ENCODE data around the gene SCGB1C2. TPM values are rescaled to one million over a fixed set of nuclear protein-coding genes. Genes with fewer than 3 reads are reported as not detected.
A peak's percentile ranks its signal among the peaks of the same experiment; 100 is the strongest.

The SCGB1C2 gene
- total RNA-seq, 1 donor from 2014 or later = not detected

- intact Hi-C loops (cut with DNase I) = no loop called here
Measured at GRCh38 chr17:146983-147761, 9.8 kb downstream of the SCGB1C2 start.

GRCh38 chr17:147796-148740 lies 10.7 kb downstream of the SCGB1C2 start:
- DNase-seq (ENCODE audit: missing footprints) = peak; percentile 46
- ATAC-seq = no peak
- intact Hi-C loops (cut with DNase I) = no loop called here

More at GRCh38 chr17:146983-147761, 9.8 kb downstream of the SCGB1C2 start:
- ATAC-seq = no peak
- DNase-seq (ENCODE audit: missing footprints) = peak; percentile 60

- DNase-seq (ENCODE audit: missing footprints) = peak; percentile 34
- intact Hi-C loops (cut with DNase I) = no loop called here
- ATAC-seq = no peak
Measured at GRCh38 chr17:148757-149156, 11.4 kb downstream of the SCGB1C2 start.

DNA sequence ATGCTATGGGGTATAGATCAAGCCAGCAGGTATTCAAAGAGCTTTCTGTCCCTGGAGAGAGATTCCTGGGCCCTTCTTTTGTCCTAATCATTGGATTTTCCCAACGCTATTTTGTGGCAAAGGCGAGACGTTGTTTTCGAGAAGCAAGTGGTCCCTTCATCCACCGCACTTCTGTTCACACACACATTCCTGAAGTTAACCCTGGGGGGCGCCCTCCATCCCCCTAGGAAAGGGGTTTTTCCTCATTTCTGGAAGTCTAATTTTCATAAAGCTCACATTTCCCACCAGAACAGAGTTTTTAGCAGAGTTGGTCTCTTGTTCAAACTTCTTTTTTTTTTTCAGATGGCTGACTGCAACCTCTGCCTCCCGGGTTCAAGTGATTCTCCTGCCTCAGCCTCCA lies 11.9 kb downstream of the SCGB1C2 start:
- DNase-seq (ENCODE audit: missing footprints) = no peak
- ATAC-seq = no peak
- intact Hi-C loops (cut with DNase I) = no loop called here

GRCh38 chr17:149897-150584 lies 12.7 kb downstream of the SCGB1C2 start:
- ATAC-seq (no peak), DNase-seq (ENCODE audit: missing footprints) (no peak)
- intact Hi-C loops (cut with DNase I) = no loop called here

- ATAC-seq = no peak
- intact Hi-C loops (cut with DNase I) = no loop called here
- no peak for DNase-seq (ENCODE audit: missing footprints)
Measured at GRCh38 chr17:151004-151403, 13.6 kb downstream of the SCGB1C2 start.

DNA sequence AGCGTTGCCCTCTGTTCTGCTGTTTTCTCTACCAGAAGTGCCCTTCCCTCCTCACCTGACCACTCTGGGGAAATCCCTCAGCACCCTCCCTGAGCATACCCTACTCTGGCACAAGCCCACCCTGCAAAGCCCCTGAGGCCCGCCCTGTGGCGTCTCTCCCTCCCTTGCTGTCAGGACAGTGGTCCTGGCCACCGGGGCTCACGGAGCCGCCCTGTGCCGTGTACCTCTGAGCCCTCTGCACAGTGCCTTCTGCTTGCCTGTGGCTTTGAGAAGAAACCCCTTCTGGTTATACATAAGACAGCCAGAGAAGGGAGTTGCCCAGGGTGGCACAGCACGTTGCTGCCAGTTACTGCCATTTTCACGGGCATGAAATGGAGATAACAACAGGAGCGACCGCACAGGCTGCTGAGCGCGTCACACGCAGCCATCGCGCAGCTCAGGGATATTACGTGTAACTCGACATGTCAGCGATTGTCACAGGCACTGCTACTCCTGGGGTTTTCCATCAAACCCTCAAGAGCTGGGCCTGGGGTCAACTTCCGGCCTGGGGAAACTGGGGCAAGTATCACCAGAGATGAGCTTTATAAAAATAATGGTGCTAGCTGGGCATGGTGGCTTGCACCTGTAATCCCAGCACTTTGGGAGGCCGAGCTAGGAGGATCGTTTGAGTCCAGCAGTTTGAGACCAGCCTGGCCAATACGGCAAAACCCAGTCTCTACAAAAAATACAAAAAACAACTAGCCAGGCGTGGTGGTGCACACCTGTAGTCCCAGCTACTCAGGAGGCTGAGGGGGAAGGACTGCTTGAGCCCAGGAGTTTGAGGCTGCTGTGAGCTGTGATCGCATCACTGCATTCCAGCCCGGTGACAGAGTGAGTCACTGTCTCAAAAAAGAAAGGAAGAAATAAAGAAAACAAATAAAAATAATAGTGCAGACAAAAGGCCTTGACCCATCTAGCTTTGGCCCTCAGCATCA lies 14.8 kb downstream of the SCGB1C2 start:
- DNase-seq (ENCODE audit: missing footprints) = no peak
- intact Hi-C loops (cut with DNase I) = no loop called here
- no peak for ATAC-seq

- DNase-seq (ENCODE audit: missing footprints) (no peak), ATAC-seq (no peak)
- intact Hi-C loops (cut with DNase I) = no loop called here
Measured at GRCh38 chr17:152860-153420, 15.6 kb downstream of the SCGB1C2 start.

- intact Hi-C loops (cut with DNase I) = no loop called here
- DNase-seq (ENCODE audit: missing footprints) (no peak), ATAC-seq (no peak)
Measured at GRCh38 chr17:153851-154250, 16.5 kb downstream of the SCGB1C2 start.

GRCh38 chr17:155576-155975 lies 18.2 kb downstream of the SCGB1C2 start:
- ATAC-seq = peak; percentile 8

GRCh38 chr17:156094-156621 lies 18.8 kb downstream of the SCGB1C2 start:
- ATAC-seq = no peak
- DNase-seq (ENCODE audit: missing footprints) = peak; percentile 60
- intact Hi-C loops (cut with DNase I) = no loop called here

More at GRCh38 chr17:155576-155975, 18.2 kb downstream of the SCGB1C2 start:
- intact Hi-C loops (cut with DNase I) = no loop called here
- DNase-seq (ENCODE audit: missing footprints) = no peak

GRCh38 chr17:156946-157345 lies 19.6 kb downstream of the SCGB1C2 start:
- ATAC-seq (no peak), DNase-seq (ENCODE audit: missing footprints) (peak; percentile 60)
- intact Hi-C loops (cut with DNase I) = no loop called here

GRCh38 chr17:157901-158300 lies 20.5 kb downstream of the SCGB1C2 start:
- DNase-seq (ENCODE audit: missing footprints) (peak; percentile 8), ATAC-seq (no peak)
- intact Hi-C loops (cut with DNase I) = no loop called here

GRCh38 chr17:158379-158778 lies 21.0 kb downstream of the SCGB1C2 start:
- ATAC-seq (no peak), DNase-seq (ENCODE audit: missing footprints) (peak; percentile 27)
- intact Hi-C loops (cut with DNase I) = no loop called here

DNA sequence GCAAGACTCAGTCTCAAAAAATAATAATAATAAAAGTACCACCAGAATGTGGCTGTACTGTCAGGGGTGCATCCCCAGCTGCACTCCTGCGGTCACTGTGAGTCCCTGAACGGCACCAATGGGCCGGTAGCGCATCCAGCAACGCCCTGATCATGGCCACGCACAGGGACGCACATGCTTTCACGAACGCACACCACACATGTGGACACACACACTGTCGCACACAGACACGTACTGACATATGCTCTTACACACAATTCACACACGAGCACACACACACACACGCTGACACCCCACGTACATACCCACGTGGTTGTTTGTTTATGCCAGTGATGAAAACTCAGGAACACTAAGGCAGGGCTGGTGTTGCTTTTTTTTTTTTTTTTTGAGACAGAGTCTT lies 22.2 kb downstream of the SCGB1C2 start:
- intact Hi-C loops (cut with DNase I) = no loop called here
- peak; percentile 31 for DNase-seq (ENCODE audit: missing footprints)

GRCh38 chr17:160336-160735 lies 23.0 kb downstream of the SCGB1C2 start:
- intact Hi-C loops (cut with DNase I) = no loop called here
- DNase-seq (ENCODE audit: missing footprints) (no peak), ATAC-seq (no peak)

More for the DNA sequence above, 22.2 kb downstream of the SCGB1C2 start:
- no peak for ATAC-seq

- DNase-seq (ENCODE audit: missing footprints) = no peak
- intact Hi-C loops (cut with DNase I) = no loop called here
- ATAC-seq = no peak
Measured at GRCh38 chr17:161481-161880, 24.1 kb downstream of the SCGB1C2 start.

DNA sequence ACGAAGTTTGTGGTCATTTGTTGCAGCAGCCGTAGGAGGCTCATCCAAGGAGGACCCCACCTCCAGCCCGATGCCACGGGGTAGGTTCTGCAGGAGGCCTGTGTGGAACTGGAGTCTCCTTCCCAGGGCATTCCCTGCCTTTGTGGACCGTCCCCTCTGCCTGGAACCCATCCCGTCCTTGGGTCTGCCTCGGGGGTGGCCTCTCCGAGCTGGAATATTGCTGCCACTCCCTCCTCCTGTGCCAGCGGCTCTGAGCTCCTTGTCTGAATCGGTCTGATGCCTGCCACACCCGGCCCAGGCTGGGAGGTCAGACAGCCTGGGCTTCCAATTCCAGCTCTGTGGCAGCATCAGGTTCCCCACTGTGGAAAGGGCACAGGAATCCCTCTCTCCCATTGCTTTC lies 25.3 kb downstream of the SCGB1C2 start:
- no peak for DNase-seq (ENCODE audit: missing footprints)
- intact Hi-C loops (cut with DNase I) = no loop called here
- ATAC-seq = no peak
